Measurements from ENCODE around the gene HAO1. TPM values are rescaled to one million over a fixed set of nuclear protein-coding genes. Genes with fewer than 3 reads are reported as not detected.

The HAO1 gene
- total and polyA plus RNA-seq, 2 of the 4 experiments (the other 2 are of a cell fraction) = not detected

DNA sequence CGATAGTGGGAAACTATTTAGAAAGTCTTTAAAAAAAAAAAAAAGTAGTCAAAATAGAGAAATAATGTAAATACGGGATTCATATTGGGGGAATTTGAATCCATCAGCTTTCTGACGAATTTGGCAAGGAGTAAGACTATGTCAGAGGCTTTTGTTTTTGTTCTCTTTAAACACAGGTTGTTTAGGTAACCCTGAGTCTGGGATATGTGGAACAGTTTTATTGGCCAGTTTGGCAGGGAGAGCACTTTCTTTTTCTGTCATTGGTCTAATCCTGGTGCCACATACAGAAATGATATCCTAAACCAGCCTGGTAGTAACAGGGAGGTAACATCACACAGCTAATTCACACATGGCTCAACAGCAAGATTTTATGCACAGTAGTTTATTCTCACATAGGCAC, 27.7 kb downstream of the HAO1 start:
- Histone ChIP-seq H3K56ac (ENCODE audit: extremely low read depth, insufficient read depth, low read length) (no peak overlapping the region), H3K9me3 (ENCODE audit: control insufficient read depth, insufficient read depth, low read length) (no peaks in the 10 kb centered on the region), H2AK5ac (ENCODE audit: low read depth, low read length) (no peak overlapping the region), H3K4me3 (ENCODE audit: insufficient read depth, low read depth, low read length) (no peak overlapping the region), H2BK20ac (ENCODE audit: low read depth, low read length) (no peak overlapping the region), H3K9ac (ENCODE audit: low read depth, low read length) (no peak overlapping the region), H3K18ac (ENCODE audit: low read depth, low read length) (no peak overlapping the region), H3K9me1 (ENCODE audit: insufficient read depth, low read length) (no peaks in the 10 kb centered on the region), H3K27ac (ENCODE audit: insufficient read depth, low read length) (no peak overlapping the region), H2BK5ac (ENCODE audit: low read depth, low read length, poor library complexity, severe bottlenecking) (no peak overlapping the region), H4K20me1 (ENCODE audit: insufficient read depth, low read length) (no peaks in the 10 kb centered on the region), H4K91ac (ENCODE audit: insufficient read depth, low read depth, low read length) (no peak overlapping the region), H2BK15ac (ENCODE audit: low read depth, low read length) (no peak overlapping the region), H2AFZ (replicated peaks; ENCODE audit: low read length, poor library complexity) (no peak overlapping the region), H3K27me3 (ENCODE audit: control insufficient read depth, insufficient read depth, low read length) (peaks cover 2% of the 10 kb centered on the region; the same call in 1 of the 2 replicates), H3K4me2 (ENCODE audit: low read depth, low read length) (no peak overlapping the region), H4K5ac (ENCODE audit: low read depth, low read length) (no peak overlapping the region), H3K23ac (ENCODE audit: low read depth, low read length) (no peak overlapping the region), H2BK120ac (ENCODE audit: low read depth, low read length) (no peak overlapping the region), H3K4ac (ENCODE audit: low read depth, low read length) (no peak overlapping the region), H3K14ac (replicated peaks; ENCODE audit: low read depth, low read length) (peak overlapping the region; percentile 53; the same call in 1 of the 2 replicates), H3K4me1 (ENCODE audit: control insufficient read depth, insufficient read depth, low read length) (no peaks in the 10 kb centered on the region), H2AK9ac (replicated peaks; ENCODE audit: low read depth, low read length, poor library complexity) (no peak overlapping the region), H3K79me1 (ENCODE audit: low read depth in 1 of 2, low read length in 2 of 2) (no peaks in the 10 kb centered on the region), H3K36me3 (ENCODE audit: control insufficient read depth, insufficient read depth, low read length) (no peaks in the 10 kb centered on the region), H4K8ac (ENCODE audit: low read depth in 2 of 2, low read length in 2 of 2) (no peak overlapping the region)
- CTCF ChIA-PET = interaction anchor here (1.2 kb wide), 1 partner anchor 10 kb away, joined by 3 read pairs; no protein-coding TSS in a partner anchor
- WGBS, 2 experiments (ENCODE audit: extremely low coverage in 2 of 2, insufficient read length in 1 of 2) = 38% methylated on average over 1 of the region's 3 CpGs; no CpG with 5 or more reads in 1 of the 2 experiments
- in situ Hi-C loops (cut with MboI; ENCODE audit: low sequenced_read_pairs) (no loop called here), intact Hi-C loops (cut with micrococcal nuclease) (no loop called here), dilution Hi-C loops (cut with HindIII; ENCODE audit: low sequenced_read_pairs, unreplicated experiment) (no loop called here)
- POLR2A ChIA-PET (ENCODE audit: unreplicated experiment) = no interaction called here
- TF ChIP-seq POLR2A (IDR thresholded peaks at IDR 0.05; ENCODE audit: low read depth, low read length) (no peak), FOS (IDR thresholded peaks at IDR 0.05; ENCODE audit: low read depth, low read length) (no peak), NFE2L2 (IDR thresholded peaks at IDR 0.05; ENCODE audit: low read depth, low read length) (no peak), RAD21 (IDR thresholded peaks at IDR 0.05; ENCODE audit: low read length) (no peak), RFX5 (IDR thresholded peaks at IDR 0.05; ENCODE audit: low read depth, low read length) (no peak), MXI1 (IDR thresholded peaks at IDR 0.05; ENCODE audit: borderline replicate concordance, low read depth, low read length) (no peak), CEBPB (IDR thresholded peaks at IDR 0.05; ENCODE audit: low read depth, low read length) (no peak), MAFK (IDR thresholded peaks at IDR 0.05; ENCODE audit: low read depth, low read length) (no peak)
- TF ChIP-seq, protein P1, sequence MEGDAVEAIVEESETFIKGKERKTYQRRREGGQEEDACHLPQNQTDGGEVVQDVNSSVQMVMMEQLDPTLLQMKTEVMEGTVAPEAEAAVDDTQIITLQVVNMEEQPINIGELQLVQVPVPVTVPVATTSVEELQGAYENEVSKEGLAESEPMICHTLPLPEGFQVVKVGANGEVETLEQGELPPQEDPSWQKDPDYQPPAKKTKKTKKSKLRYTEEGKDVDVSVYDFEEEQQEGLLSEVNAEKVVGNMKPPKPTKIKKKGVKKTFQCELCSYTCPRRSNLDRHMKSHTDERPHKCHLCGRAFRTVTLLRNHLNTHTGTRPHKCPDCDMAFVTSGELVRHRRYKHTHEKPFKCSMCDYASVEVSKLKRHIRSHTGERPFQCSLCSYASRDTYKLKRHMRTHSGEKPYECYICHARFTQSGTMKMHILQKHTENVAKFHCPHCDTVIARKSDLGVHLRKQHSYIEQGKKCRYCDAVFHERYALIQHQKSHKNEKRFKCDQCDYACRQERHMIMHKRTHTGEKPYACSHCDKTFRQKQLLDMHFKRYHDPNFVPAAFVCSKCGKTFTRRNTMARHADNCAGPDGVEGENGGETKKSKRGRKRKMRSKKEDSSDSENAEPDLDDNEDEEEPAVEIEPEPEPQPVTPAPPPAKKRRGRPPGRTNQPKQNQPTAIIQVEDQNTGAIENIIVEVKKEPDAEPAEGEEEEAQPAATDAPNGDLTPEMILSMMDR (conservative IDR thresholded peaks at IDR 0.05; ENCODE audit: low read depth, low read length) = no peak
- TF ChIP-seq, protein P2, sequence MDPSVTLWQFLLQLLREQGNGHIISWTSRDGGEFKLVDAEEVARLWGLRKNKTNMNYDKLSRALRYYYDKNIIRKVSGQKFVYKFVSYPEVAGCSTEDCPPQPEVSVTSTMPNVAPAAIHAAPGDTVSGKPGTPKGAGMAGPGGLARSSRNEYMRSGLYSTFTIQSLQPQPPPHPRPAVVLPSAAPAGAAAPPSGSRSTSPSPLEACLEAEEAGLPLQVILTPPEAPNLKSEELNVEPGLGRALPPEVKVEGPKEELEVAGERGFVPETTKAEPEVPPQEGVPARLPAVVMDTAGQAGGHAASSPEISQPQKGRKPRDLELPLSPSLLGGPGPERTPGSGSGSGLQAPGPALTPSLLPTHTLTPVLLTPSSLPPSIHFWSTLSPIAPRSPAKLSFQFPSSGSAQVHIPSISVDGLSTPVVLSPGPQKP (IDR thresholded peaks at IDR 0.05; ENCODE audit: borderline replicate concordance, low read depth, low read length) = no peak
- TF ChIP-seq, protein P3, sequence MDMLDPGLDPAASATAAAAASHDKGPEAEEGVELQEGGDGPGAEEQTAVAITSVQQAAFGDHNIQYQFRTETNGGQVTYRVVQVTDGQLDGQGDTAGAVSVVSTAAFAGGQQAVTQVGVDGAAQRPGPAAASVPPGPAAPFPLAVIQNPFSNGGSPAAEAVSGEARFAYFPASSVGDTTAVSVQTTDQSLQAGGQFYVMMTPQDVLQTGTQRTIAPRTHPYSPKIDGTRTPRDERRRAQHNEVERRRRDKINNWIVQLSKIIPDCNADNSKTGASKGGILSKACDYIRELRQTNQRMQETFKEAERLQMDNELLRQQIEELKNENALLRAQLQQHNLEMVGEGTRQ (IDR thresholded peaks at IDR 0.05; ENCODE audit: low read depth, low read length) = no peak
- BruUV-seq (replicated peaks) = no TSS peak
- peak; percentile 14 for DNase-seq
- ATAC-seq (ENCODE audit: low read depth) = no peak

Measured in IMR-90 (cell line).